Ureter (tissue), 1 donor: ENCODE results near the gene ASB15. TPM values are rescaled to one million over a fixed set of nuclear protein-coding genes. Genes with fewer than 3 reads are reported as not detected.
A peak's percentile ranks its signal among the peaks of the same experiment; 100 is the strongest.
"Not testable (repeated sequence)": the region's sequence is repeated elsewhere in the genome, so short reads cannot be mapped to it uniquely, and the experiment has no call there.

ENCODE experiments used
- DNase-seq: peaks from one replicate; pipeline ENCODE4 v3.0.0-alpha.2; 2020; ENCODE audit warnings: low spot score
- total RNA-seq: library from RNA; stranded (reverse); gene quantifications from one replicate; pipeline ENCODE4 v1.2.4, GENCODE V29; 2023
- donor health status: DM: yes; HTN: yes; CAD: no.

ASB15 gene
- not detected for total RNA-seq

DNA sequence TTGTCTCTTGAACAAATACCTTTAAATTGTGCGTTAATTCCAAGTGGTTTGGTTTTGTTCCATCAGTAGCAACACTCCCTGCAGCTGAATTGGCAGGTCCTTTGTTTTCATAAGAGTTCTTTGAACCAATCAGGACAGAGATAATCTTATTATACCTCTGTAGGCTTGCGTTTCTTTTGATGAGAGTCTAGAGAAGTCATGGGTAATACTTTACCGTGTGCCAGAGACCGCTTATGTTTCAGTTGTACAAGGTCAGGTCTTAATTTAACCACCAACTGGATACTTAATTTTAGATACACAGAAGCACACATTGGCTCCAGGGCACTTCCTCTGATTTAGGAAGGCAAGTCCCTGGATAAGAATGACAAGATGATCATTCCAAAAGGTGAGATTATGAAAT lies at the start of gene ASB15:
TSS of gene ASB15 (plus strand) at position 292 of the 400 bp plus-strand sequence. CDS start 12,682 bp downstream, outside the sequence.
- no peak for DNase-seq

DNA sequence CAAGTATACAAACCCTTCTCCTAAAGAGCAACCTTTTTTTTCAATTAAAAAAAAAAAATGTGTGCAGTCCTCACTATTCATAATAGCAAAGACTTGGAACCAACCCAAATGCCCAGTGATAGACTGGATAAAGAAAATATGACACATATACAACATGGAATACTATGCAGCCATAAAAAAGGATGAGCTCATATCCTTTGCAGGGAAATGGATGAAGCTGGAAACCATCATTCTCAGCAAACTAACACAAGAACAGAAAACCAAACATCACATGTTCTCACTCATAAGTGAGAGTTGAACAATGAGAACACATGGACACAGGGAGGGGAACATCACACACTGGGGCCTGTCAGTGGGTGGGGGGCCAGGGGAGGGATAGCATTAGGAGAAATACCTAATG lies 49.5 kb upstream of the ASB15 start:
- not testable (repeated sequence) for DNase-seq

DNA sequence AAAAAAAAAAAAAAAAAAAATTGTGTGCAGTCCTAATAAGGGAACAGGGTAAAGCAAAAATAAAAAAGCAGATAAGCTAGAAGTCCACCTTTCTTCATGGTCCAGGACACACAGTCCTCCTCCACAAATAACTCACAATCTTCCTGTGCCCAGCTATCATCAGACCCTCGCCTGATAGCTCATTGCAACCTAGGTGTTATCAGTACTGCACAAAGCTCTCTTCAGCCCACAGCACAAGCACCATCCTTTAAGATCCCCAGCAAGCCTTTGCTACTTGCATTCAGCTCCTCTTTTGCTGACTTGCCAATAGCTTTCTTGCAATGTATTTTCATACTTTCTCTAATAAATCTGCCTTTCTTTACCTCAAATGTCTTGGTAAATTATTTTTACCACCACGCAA lies 49.0 kb upstream of the ASB15 start:
- no peak for DNase-seq

DNA sequence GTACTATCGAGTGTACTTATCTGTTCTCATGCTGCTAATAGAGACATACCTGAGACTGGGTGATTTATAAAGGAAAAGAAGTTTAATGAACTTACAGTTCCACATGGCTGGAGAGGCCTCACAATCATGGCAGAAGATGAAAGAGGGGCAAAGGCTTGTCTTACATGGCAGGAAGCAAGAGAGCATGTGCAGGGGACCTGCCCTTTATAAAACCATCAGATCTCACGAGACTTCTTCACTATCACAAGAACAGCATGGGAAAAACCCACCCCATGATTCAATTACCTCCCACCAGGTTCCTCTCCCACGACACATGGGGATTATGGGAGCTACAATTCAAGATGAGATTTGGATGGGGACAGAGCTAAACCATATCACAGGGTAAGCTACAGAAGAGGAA lies 48.5 kb upstream of the ASB15 start:
- DNase-seq = no peak

DNA sequence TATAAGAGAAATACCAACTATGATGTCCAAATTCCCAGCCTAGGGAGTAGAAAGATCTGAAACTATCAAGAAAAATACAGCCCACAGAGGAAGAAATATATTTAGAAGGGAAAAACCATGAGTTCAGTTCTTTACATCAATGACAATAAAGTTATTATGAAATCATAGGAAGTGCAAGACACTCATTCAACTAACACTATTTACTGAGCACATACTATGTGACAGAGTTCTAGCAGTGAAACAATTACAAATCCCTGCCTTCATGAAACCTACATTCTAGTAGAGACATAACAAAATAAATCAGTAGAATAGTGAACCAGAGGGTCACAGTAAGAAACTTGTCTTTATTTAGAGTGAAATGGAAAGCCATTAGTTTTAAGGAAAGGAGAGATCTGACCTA lies 46.1 kb upstream of the ASB15 start:
- no peak for DNase-seq

DNA sequence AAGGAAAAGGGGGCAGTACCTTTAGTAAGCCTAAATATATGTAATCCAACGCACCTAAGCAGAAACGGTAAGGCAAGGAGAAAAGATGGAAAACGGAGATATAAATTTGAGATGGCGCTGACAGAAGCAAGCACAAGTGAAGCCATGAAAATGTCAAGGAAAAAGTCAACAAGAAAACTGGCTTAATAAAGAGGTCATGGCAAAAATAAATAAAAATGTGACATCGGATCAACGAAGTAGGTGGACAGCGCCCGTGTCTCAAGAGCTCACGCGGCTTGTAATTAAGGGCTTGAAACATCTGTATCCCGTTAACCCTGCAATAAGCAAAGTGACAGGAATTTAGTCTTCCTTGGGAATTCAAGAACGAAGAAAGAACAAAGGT lies 44.6 kb upstream of the ASB15 start:
- DNase-seq = no peak

DNA sequence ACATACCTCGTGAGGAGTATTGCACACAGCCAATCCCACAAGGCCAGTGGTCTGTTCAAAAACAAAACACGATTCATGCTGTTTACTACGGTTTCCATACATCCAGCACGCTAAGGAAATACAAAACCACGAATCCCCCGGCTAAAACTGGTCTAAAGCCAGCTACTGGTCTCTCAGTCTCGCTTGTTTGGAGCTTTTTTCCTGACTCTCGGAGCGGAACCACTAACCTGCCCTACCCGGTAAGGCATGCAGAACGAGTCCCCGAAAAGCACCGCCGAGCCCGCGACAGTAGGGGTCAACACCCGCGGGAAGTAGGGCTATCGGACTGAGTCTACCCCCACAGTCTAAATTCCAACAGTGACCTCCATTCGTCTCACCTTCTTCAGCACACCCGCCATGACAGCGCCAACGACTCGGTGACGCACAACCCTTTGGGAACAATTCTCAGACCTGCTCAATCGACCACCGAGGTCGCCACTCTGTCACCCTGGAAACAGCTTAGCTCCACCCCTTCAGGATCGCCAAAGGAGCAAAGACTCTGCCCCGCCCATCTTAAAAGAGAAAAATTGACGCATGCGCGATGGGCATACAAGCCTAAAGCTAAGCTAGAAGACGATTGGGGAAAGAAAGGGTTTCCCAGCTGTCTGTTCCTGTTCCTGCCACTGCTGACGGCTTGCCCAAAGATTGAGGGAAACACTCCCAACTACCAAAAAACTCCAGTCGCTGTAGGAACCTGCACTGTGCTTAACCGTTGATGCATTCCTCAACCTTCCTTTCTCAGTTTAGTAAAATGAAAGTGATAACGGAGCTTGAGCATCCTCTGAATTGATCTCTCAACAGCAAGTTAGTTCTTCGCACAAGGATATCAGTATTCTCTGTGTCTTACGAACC lies 44.0 kb upstream of the ASB15 start, which contains the start of gene NDUFA5:
TSS of gene NDUFA5 (minus strand) at position 421 of the 891 bp plus-strand sequence. CDS start at position 398, 23 bp downstream.
- DNase-seq = peak; percentile 98

DNA sequence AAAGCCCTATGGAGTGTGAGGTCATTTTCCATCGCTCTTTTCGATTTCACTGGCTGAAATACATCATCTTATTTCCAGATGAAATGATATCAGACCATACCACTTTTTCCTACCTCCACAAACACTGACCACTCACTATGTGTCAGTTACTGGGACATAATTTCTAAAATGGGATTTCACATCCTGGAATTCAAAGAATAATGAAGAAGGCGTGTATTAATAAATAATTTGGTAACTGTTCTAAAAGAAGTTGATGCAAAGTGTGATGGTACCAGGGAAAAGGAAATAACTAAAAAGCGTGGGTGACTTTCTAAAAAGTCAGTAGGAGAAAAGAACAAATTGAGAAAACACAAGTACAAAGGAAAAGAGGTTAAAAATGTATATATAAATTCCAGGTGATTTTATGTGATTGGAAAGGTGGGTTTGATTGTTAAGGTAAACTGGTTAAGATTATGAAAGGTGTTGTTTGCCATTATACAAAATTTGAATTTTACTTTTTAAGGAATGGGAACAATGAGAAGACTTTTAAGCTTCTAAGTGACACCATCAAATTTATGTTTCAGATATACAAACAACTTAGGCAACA lies 43.2 kb upstream of the ASB15 start:
- DNase-seq = no peak

DNA sequence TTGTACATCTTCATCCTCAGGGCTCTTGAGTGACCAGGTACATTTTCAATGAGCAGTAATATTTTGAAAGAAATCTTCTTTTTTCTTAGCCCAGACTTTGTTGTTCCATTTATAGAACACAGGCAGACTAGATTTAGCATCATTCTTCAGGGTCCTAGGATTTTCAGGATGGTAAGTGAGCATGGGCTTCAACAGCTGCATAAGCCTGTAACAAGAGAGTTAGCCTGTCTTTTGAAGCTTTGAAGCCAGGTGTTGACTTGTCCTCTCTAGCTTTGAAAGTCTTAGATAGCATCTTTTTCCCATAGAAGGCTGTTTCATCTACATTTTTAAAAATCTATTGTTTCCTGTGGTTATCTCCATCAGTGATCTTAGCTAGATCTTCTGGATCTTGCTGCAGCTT lies 39.5 kb upstream of the ASB15 start:
- no peak for DNase-seq

DNA sequence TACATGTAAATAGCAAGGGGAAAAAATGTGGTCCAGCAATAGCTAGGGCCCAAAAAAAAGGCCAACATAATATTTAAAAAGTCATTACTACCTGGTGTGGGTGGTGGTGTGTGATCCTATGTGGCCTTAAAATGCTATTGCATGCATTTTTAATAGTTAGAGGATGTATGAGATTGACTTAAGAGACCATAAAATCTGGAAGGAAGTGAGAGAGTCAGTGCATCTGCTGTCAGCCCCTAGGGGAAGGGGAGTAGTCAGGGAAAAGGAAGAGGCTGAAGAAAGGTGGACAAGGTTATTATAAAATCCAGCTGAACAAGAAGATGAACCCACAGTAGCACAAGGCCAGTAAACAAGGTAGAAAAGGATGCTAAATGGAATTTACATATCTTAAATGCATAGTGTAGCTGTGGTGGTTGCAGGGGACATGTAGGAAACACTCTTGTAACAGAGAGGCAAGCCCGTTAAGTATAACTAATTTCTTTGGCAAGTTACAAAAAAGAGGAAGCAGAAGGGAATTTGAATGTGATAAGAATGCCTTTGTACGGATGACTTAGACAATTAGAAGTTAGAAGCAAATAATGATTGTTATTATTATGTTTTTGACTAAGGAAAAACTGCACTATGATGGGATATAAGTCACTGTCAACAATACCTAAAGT lies 32.1 kb upstream of the ASB15 start:
- DNase-seq = no peak

DNA sequence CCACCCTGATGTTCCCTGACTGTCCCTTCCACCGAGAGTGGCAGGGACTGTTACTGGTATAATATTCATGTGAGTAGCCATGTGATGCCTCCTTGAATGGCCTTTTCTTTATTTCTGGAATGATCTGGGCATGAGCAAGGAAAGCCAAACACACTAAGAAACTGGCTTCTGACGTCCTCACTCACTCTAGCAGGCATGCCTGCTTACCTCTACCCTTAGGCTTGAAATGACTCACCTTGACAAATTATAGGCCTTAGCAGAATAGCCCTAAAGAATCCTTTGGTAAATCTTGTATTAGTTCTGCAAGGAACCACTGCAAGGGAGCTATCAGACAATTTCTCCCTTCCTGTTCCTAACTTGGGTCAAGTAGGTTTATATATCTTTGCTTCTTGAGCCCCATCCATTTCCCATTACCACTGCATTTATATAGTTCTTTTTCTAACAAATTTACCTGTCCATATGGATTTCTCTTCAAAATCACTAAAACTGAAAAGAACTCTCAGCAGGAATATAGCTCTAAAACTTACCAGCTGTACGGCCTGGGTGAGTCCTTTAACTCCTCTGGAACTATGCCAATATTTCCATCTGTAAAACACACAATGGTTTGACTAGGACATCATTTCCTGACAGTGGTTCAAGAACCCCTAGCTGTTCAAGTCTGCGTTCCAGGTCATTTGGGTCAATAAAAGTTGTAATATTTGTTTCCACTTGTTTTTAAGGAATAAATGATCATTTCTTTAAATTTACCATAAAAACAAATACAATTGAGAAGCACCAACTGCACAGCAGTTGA lies 31.0 kb upstream of the ASB15 start:
- DNase-seq = no peak

DNA sequence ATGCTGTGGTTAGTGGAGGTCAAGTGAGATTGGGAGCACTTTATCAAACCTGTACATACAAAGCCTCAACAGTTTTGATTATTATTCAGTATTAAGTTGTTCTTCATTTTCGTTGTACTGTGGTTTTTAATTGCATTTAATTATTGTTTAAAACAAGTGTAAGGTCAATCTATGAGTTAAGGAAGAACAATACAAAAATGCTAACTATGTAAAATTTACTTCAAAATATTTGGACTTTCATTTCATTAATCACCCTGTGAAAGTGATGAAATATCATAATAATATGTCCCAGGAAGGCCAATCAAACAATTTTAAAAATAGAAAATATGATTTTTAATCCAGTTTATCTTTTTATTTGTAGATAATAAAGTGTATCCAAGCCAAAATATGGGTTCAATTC lies 30.4 kb upstream of the ASB15 start:
- no peak for DNase-seq

DNA sequence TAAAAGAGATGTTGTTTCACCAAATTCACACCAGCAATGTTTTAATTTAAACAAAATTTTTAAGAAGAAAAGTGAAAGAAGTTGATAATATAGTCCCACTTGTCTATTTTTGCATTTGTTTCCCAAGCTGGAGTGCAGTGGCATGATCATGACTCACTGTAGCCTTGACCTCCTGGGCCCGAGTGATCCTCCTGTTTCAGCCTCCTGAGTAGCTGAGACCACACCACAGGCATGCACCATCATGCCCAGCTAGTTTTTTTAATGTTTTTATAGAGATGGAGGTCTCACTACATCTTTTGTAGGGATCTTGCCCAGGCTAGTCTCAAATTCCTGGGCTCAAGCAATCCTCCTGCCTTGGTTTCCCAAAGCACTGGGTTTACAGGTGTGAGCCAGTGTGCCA lies 29.9 kb upstream of the ASB15 start:
- no peak for DNase-seq

DNA sequence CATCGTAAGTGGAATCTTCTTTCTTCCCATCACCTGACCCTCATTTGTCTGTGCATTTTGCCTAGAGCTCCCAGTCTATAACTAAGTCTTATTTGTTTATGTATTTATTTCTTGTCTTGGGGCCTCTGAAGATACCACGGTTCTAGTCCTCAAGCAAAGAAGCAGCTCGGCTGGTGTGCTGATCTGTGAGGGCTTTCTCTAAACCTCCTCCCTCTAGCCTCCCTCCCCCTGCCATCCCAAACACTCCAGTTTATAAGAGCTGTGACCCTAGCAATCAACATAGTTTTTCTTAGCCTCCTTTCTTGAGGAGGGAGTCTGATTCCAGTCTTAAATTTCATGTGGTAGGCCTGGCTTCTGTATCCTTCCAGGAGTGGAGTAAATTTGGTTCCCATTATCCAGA lies 28.3 kb upstream of the ASB15 start:
- DNase-seq = no peak

DNA sequence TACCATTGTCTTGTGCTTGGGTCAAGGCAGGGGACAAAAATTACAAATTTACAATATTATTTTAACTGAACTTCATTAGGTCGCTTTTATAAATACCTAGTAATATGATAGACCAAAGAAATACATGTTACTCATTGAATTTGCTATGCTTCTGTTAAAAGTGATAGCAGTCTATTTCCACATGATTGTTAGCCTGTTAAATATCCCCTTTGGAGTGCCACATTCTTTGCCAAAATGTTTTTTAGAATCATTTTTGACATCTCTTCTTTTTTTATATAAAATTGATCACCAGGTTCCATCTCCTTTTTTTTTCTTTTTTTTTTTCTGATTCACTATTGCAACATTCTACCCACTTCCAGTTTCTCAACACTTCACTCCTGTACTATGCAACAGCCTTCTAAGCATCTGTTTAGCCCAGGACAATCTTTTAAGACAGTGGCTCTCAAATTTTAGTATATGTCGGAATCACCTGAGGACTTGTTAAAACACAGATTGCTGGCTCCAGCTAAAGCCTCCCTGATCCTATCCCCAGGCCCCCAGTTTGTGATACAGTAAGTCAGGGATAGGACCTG lies 27.6 kb upstream of the ASB15 start:
- no peak for DNase-seq

DNA sequence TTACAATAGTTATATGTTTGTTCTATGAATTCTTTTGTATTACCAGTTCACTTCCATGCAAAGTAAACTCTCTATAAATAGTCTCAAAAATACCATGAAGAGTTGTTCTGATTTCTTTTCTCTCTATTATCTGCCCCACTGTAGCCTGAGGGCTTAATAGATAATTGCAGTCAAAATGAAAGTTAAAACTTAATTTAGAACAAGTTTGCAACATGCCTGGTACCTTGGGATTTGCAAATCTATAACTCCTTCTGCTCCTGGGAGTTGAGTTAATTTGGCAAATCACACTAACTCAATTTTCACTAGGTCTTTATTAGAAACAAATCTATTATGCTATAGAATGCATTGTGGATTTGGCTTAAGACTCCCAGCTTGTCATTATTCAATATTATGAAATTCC lies 22.2 kb upstream of the ASB15 start:
- DNase-seq = no peak

DNA sequence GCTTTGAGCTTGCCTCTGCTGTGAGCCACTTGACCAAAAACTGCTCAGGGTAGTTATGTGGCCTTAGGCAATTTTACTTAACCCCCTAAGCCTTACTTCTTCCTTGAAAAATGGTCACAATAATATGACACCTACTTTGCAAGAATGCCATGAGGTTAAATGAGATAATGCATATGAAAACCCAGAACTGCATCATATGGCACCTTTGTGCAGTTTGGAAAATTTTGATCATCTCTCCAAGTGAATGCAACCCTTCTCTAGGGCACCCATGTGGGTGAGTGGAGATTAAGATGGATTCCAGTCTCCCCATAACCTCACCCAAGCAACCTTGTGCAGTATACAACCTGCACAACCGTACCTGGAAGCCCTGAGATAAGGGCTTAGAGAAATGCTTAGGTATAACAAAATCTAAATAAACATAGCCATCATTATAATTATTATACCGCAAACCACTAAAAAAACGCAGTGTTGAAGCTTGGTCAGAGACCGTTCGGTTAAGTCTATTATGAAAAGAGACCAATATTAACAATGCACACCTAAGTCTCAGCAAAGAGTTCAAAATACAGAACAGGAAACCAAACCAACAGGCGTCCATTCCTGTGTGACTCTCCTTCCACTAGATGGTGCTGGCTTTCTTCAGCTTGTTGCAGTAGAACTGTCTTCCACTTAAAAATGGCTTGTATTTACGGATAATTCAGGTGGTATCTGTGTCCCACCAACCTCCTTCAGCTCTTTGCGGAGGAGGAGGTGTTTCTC lies 21.0 kb upstream of the ASB15 start:
- DNase-seq = no peak

DNA sequence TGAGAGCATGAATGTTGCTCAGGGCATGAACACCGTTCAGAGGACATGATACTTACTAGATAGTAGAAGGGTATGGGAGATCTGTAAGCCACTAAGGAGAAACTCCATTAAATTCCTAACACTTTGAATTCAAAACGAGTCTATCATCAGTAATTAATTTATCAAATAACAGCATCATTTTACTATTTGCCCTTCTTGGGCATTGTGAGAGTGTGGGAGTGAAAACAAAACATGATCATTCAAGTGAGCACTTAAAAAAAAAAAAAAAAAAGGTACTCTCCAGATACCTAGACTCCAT lies 20.5 kb upstream of the ASB15 start:
- no peak for DNase-seq

DNA sequence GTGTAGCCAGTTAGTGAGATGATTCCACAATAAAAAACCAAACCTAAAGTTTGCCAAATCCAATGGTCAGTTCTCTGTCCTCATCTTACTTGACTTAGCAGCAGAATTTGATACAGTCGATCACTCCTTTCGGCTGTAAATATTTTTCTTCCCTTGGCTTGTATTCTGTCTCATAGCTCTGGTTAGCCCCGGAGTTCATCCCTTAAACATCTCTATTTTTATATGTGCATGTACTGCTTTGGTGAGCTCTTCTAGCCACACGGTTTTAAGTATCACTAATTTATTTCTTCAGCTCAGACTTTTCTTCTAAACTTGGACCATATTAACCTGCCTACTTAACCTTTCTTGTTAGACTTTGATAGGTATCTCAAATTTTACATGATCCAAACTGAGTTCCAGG lies 17.8 kb upstream of the ASB15 start:
- DNase-seq = no peak

DNA sequence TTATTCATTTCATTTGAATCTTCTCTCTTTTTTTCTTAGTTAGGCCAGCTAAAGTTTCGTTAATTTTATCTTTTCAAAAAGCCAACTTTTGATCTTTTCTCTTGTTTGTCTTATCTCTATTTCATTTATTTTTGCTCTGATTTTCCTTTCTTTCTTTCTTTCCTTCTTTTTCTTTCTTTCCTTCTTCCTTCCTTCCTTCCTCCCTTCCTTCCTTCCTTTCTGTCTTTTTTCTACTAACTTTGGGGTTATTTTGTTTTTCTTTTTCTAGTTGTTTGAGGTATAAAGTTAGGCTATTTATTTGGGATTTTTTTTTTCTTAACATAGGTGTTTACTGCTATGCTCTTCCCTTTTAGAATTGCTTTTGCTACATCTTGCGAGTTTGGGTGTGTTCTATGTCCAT lies 13.2 kb upstream of the ASB15 start:
- DNase-seq = no peak

DNA sequence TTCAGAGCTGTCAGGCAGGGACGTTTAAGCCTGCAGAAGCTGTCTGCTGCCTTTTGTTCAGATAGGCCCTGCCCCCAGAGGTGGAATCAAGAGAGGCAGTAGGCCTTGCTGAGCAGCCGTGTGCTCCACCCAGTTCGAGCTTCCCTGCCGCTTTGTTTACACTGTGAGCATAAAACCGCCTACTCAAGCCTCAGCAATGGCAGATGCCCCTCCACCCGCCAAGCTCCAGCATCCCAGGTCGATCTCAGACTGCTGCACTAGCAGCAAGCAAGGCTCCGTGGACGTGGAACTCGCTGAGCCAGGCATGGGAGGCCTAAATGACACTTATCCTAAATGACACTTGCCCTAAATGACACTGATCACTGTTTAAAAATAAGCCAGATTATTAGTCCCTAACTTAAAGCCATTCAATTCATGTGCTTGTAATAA lies 6.8 kb upstream of the ASB15 start:
- no peak for DNase-seq
